NCI-H2196 treated with DMSO at 0.1 percent for 48 hours (cell line): ENCODE measurements around the gene BTBD2.

ENCODE experiments used
- DNase-seq: peaks from one replicate; lab custom pipeline; 2025; ENCODE audit not compliant: unreplicated experiment; lab: John Stamatoyannopoulos, UW

BTBD2 gene

GRCh38 chr19:1944916-1945561, 70.5 kb downstream of the BTBD2 start:
- DNase-seq: no peak

GRCh38 chr19:1944088-1944915, 71.2 kb downstream of the BTBD2 start:
- DNase-seq: no peak

- no peak for DNase-seq
Observed at GRCh38 chr19:1943661-1944087, 71.8 kb downstream of the BTBD2 start.

GRCh38 chr19:1942934-1943555, 72.5 kb downstream of the BTBD2 start:
- no peak for DNase-seq

GRCh38 chr19:1942078-1942933, 73.2 kb downstream of the BTBD2 start:
- peak; percentile 12 for DNase-seq

GRCh38 chr19:1941146-1942077, 74.1 kb downstream of the BTBD2 start, which contains the start of gene CSNK1G2:
Gene CSNK1G2 (plus strand): TSS chr19:1941172. CDS start chr19:1969773, 28,601 bp downstream.
- no peak for DNase-seq

- no peak for DNase-seq
Observed at GRCh38 chr19:1938071-1938470, 77.4 kb downstream of the BTBD2 start.

- no peak for DNase-seq
Observed at GRCh38 chr19:1936916-1937610, 78.5 kb downstream of the BTBD2 start.

GRCh38 chr19:1936430-1936829, 79.1 kb downstream of the BTBD2 start:
- no peak for DNase-seq

- DNase-seq: no peak
Observed at GRCh38 chr19:1935484-1936208, 79.9 kb downstream of the BTBD2 start.
